Type B pancreatic cell (in vitro differentiated cells): ENCODE measurements around the gene PRSS56. TPM values are rescaled to one million over a fixed set of nuclear protein-coding genes. Genes with fewer than 3 reads are reported as not detected.
"Not testable (repeated sequence)": the region's sequence is repeated elsewhere in the genome, so short reads cannot be mapped to it uniquely, and the experiment has no call there.

ENCODE experiments used
- DNase-seq: peaks from one replicate; pipeline ENCODE4 v3.0.0; 2021; ENCODE audit warnings: mixed read lengths; ENCODE audit not compliant: unreplicated experiment; ENCODE audit errors: extremely low spot score
- H3K27ac Mint-ChIP-seq: 2 replicates; pipeline ENCODE4 v1.8.0; 2021; ENCODE audit warnings: mild to moderate bottlenecking, mixed read lengths
- H3K27me3 Mint-ChIP-seq: 2 replicates; pipeline ENCODE4 v1.8.0; 2021; ENCODE audit warnings: mixed read lengths
- H3K36me3 Mint-ChIP-seq: 2 replicates; pipeline ENCODE4 v1.8.0; 2021; ENCODE audit warnings: mixed read lengths
- H3K4me1 Mint-ChIP-seq: one replicate; pipeline ENCODE4 v1.8.0; 2021; ENCODE audit warnings: mixed read lengths; ENCODE audit not compliant: unreplicated experiment
- H3K4me3 Mint-ChIP-seq: 2 replicates; pipeline ENCODE4 v1.8.0; 2021; ENCODE audit warnings: mild to moderate bottlenecking, mixed read lengths
- H3K9me3 Mint-ChIP-seq: 2 replicates; pipeline ENCODE4 v1.8.0; 2021; ENCODE audit warnings: mixed read lengths
- CTCF ChIP-seq: fragments of 200-600 bp; sonication (generic); conservative IDR thresholded peaks from 2 replicates; pipeline ENCODE4 v1.5.0; 2021; ENCODE audit warnings: antibody characterized with exemption, mild to moderate bottlenecking
- total RNA-seq: library from RNA; stranded (reverse); gene quantifications from 2 replicates; pipeline ENCODE4 v1.2.1, GENCODE V29; 2021; ENCODE audit warnings: low replicate concordance

The PRSS56 gene
- total RNA-seq, 1 donor from 2014 or later, result 0.34 TPM

GRCh38 chr2:232532419-232532818 is 12.2 kb downstream of the PRSS56 start:
- Mint-ChIP-seq H3K4me1 (peaks cover 4% of the 10 kb centered on the region), H3K27ac (no peak overlapping the region), H3K36me3 (no peaks in the 10 kb centered on the region), H3K27me3 (peaks cover 19% of the 10 kb centered on the region), H3K4me3 (no peak overlapping the region), H3K9me3 (no peaks in the 10 kb centered on the region)
- no peak for TF ChIP-seq CTCF
- DNase-seq, result no peak

GRCh38 chr2:232532821-232533220 is 12.6 kb downstream of the PRSS56 start:
- H3K36me3 Mint-ChIP-seq, H3K4me3 Mint-ChIP-seq, H3K27ac Mint-ChIP-seq, H3K4me1 Mint-ChIP-seq, DNase-seq, H3K9me3 Mint-ChIP-seq: not testable (repeated sequence)
- H3K27me3 Mint-ChIP-seq, result peaks cover 17% of the 10 kb centered on the region

- no peak for DNase-seq
- Mint-ChIP-seq H3K36me3 (no peaks in the 10 kb centered on the region), H3K27me3 (peaks cover 7% of the 10 kb centered on the region), H3K4me1 (peaks cover 15% of the 10 kb centered on the region), H3K27ac (no peak overlapping the region), H3K4me3 (no peak overlapping the region), H3K9me3 (no peaks in the 10 kb centered on the region)
- no peak for TF ChIP-seq CTCF
These were observed 13.9 kb downstream of the PRSS56 start for GRCh38 chr2:232533944-232534710.

GRCh38 chr2:232534940-232535651 is 14.9 kb downstream of the PRSS56 start:
- Mint-ChIP-seq H3K27ac (no peak overlapping the region), H3K4me3 (no peak overlapping the region), H3K27me3 (peaks cover 7% of the 10 kb centered on the region), H3K9me3 (no peaks in the 10 kb centered on the region), H3K36me3 (no peaks in the 10 kb centered on the region), H3K4me1 (peaks cover 17% of the 10 kb centered on the region)
- TF ChIP-seq CTCF, result no peak
- no peak for DNase-seq

- TF ChIP-seq CTCF, result no peak
- H3K4me3 Mint-ChIP-seq, result no peak overlapping the region
- no peaks in the 10 kb centered on the region for H3K9me3 Mint-ChIP-seq
These were observed 15.8 kb downstream of the PRSS56 start for GRCh38 chr2:232535761-232536530.

More at GRCh38 chr2:232535761-232536530, 15.8 kb downstream of the PRSS56 start:
- Mint-ChIP-seq H3K27ac (no peak overlapping the region), H3K4me1 (peaks cover 17% of the 10 kb centered on the region), H3K36me3 (no peaks in the 10 kb centered on the region), H3K27me3 (peaks cover 4% of the 10 kb centered on the region)
- DNase-seq, result no peak
